ENCODE measurements around the gene ANAPC1.
"Not testable (repeated sequence)": the region's sequence is repeated elsewhere in the genome, so short reads cannot be mapped to it uniquely, and the experiment has no call there.

The ANAPC1 gene

GRCh38 chr2:111735838-111736721 lies 147.9 kb downstream of the ANAPC1 start:
- peak; percentile 37 for DNase-seq (ENCODE audit: low read depth, low spot score)

- DNase-seq (ENCODE audit: low read depth, low spot score) = not testable (repeated sequence)
These were observed 148.6 kb downstream of the ANAPC1 start for GRCh38 chr2:111735420-111735819.

- not testable (repeated sequence) for DNase-seq (ENCODE audit: low read depth, low spot score)
These were observed 154.1 kb downstream of the ANAPC1 start for GRCh38 chr2:111729812-111730458.

- not testable (repeated sequence) for DNase-seq (ENCODE audit: low read depth, low spot score)
These were observed 156.3 kb downstream of the ANAPC1 start for GRCh38 chr2:111727611-111728110.

GRCh38 chr2:111725742-111726141 lies 158.3 kb downstream of the ANAPC1 start:
- DNase-seq (ENCODE audit: low read depth, low spot score) = not testable (repeated sequence)

GRCh38 chr2:111719610-111720009 lies 164.4 kb downstream of the ANAPC1 start:
- DNase-seq (ENCODE audit: low read depth, low spot score) = not testable (repeated sequence)

All from brain pericyte (primary cell).